Measurements from ENCODE around the gene PALLD. TPM values are rescaled to one million over a fixed set of nuclear protein-coding genes. Genes with fewer than 3 reads are reported as not detected.

PALLD gene
- total RNA-seq, 1 experiment from 2014 or later: 6.5 TPM

- no TSS peak for BruUV-seq (replicated peaks)
- POLR2A ChIA-PET: no interaction called here
These were observed 200.0 kb downstream of the PALLD start for GRCh38 chr4:168696826-168697225.

GRCh38 chr4:168699224-168699878 is 202.5 kb downstream of the PALLD start:
- in situ Hi-C loops (cut with HindIII; ENCODE audit: low pct_unique_long_range_greater_than_20kb, low sequenced_read_pairs): no loop called here
- intact Hi-C loops (cut with micrococcal nuclease; ENCODE audit: unreplicated experiment): no loop called here
- no peaks in the 10 kb centered on the region for H3K36me3 ChIP-seq (ENCODE audit: control insufficient read depth, insufficient read depth, low read length)
- DNase-seq (ENCODE audit: low read depth, low spot score): no peak
- no peak for TF ChIP-seq POLR2AphosphoS5 (IDR thresholded peaks at IDR 0.05; ENCODE audit: low read depth, low read length)
- no peak for TF ChIP-seq SIN3A (IDR thresholded peaks at IDR 0.05; ENCODE audit: borderline replicate concordance, insufficient read depth, low read depth, low read length)
- TF ChIP-seq REST (IDR thresholded peaks at IDR 0.05; ENCODE audit: insufficient read depth in 1 of 2, low read depth in 2 of 2, low read length in 1 of 2): no peak
- no peak for TF ChIP-seq TCF7L2 (IDR thresholded peaks at IDR 0.05; ENCODE audit: low read depth, low read length)
- no peak for TF ChIP-seq CTCF (IDR thresholded peaks at IDR 0.05)
- H3K27me3 ChIP-seq (ENCODE audit: control insufficient read depth, insufficient read depth, low read length): no peaks in the 10 kb centered on the region
- H3K4me3 ChIP-seq (ENCODE audit: low read depth in 2 of 2, low read length in 2 of 2): no peak overlapping the region
- CTCF ChIA-PET: no interaction called here
- H3K9me3 ChIP-seq (ENCODE audit: control insufficient read depth, insufficient read depth, low read depth, low read length): no peaks in the 10 kb centered on the region
- no peak for ATAC-seq
- POLR2A ChIA-PET: no interaction called here
- no peaks in the 10 kb centered on the region; the same call in 1 of the 2 replicates for H3K4me1 ChIP-seq (ENCODE audit: control insufficient read depth, insufficient read depth, low read length)
- H3K27ac ChIP-seq (ENCODE audit: low read length): no peak overlapping the region
- BruUV-seq (replicated peaks): no TSS peak

More at GRCh38 chr4:168696826-168697225, 200.0 kb downstream of the PALLD start:
- Histone ChIP-seq H3K4me3 (ENCODE audit: low read depth in 2 of 2, low read length in 2 of 2) (no peak overlapping the region), H3K4me1 (ENCODE audit: control insufficient read depth, insufficient read depth, low read length) (no peaks in the 10 kb centered on the region; the same call in 1 of the 2 replicates), H3K9me3 (ENCODE audit: control insufficient read depth, insufficient read depth, low read depth, low read length) (no peaks in the 10 kb centered on the region), H3K36me3 (ENCODE audit: control insufficient read depth, insufficient read depth, low read length) (no peaks in the 10 kb centered on the region), H3K27ac (ENCODE audit: low read length) (no peak overlapping the region), H3K27me3 (ENCODE audit: control insufficient read depth, insufficient read depth, low read length) (no peaks in the 10 kb centered on the region)
- intact Hi-C loops (cut with micrococcal nuclease; ENCODE audit: unreplicated experiment): no loop called here
- in situ Hi-C loops (cut with HindIII; ENCODE audit: low pct_unique_long_range_greater_than_20kb, low sequenced_read_pairs): no loop called here
- ATAC-seq (no peak), DNase-seq (ENCODE audit: low read depth, low spot score) (no peak)
- TF ChIP-seq TCF7L2 (IDR thresholded peaks at IDR 0.05; ENCODE audit: low read depth, low read length): no peak
- no peak for TF ChIP-seq POLR2AphosphoS5 (IDR thresholded peaks at IDR 0.05; ENCODE audit: low read depth, low read length)
- no peak for TF ChIP-seq REST (IDR thresholded peaks at IDR 0.05; ENCODE audit: insufficient read depth in 1 of 2, low read depth in 2 of 2, low read length in 1 of 2)
- no peak for TF ChIP-seq CTCF (IDR thresholded peaks at IDR 0.05)
- TF ChIP-seq SIN3A (IDR thresholded peaks at IDR 0.05; ENCODE audit: borderline replicate concordance, insufficient read depth, low read depth, low read length): no peak
- CTCF ChIA-PET: no interaction called here

Measured in Panc1 (cell line).